GOT3 (cell line): ENCODE data around the gene CSF2.

ENCODE experiments used
- DNase-seq: peaks from one replicate; lab custom pipeline; 2025; ENCODE audit warnings: mixed read lengths; lab: John Stamatoyannopoulos, UW

The CSF2 gene

GRCh38 chr5:132055441-132055807 is 18.2 kb upstream of the CSF2 start:
- DNase-seq: no peak

GRCh38 chr5:132055808-132056609 is 17.6 kb upstream of the CSF2 start:
- no peak for DNase-seq

GRCh38 chr5:132056610-132057497 is 16.7 kb upstream of the CSF2 start:
- DNase-seq: no peak

- DNase-seq: no peak
Observed at GRCh38 chr5:132057498-132058255, 15.9 kb upstream of the CSF2 start.

GRCh38 chr5:132058646-132059042 is 14.9 kb upstream of the CSF2 start:
- DNase-seq: no peak

GRCh38 chr5:132059043-132059695 is 14.4 kb upstream of the CSF2 start:
- no peak for DNase-seq

- DNase-seq: no peak
Observed at GRCh38 chr5:132059696-132060500, 13.7 kb upstream of the CSF2 start.

GRCh38 chr5:132060501-132061161 is 13.0 kb upstream of the CSF2 start, which contains the start of gene IL3:
IL3 (plus strand) TSS chr5:132060655; CDS start chr5:132060707, 52 bp downstream.
- no peak for DNase-seq

GRCh38 chr5:132063090-132063911 is 10.3 kb upstream of the CSF2 start:
- no peak for DNase-seq

GRCh38 chr5:132064140-132064539 is 9.4 kb upstream of the CSF2 start:
- DNase-seq: no peak

GRCh38 chr5:132064738-132065331 is 8.8 kb upstream of the CSF2 start:
- peak; percentile 52 for DNase-seq

GRCh38 chr5:132065351-132065937 is 8.1 kb upstream of the CSF2 start:
- no peak for DNase-seq

- DNase-seq: no peak
Observed at GRCh38 chr5:132065951-132066701, 7.5 kb upstream of the CSF2 start.

GRCh38 chr5:132066871-132067270 is 6.7 kb upstream of the CSF2 start:
- DNase-seq: no peak

GRCh38 chr5:132067451-132067850 is 6.1 kb upstream of the CSF2 start:
- no peak for DNase-seq

GRCh38 chr5:132067941-132068808 is 5.4 kb upstream of the CSF2 start:
- DNase-seq: no peak

- DNase-seq: no peak
Observed at GRCh38 chr5:132069561-132069960, 4.0 kb upstream of the CSF2 start.
